RWPE2 (cell line): ENCODE measurements around the gene SEMA5A.

ENCODE experiments used
- ATAC-seq: fragments of 200-7000 bp; cut with Tn5 transposase; 3 replicates; pipeline ENCODE4 v1.9.1; 2021; ENCODE audit warnings: low read depth
- DNase-seq: peaks from one replicate; pipeline ENCODE4 v3.0.0-alpha.2; 2020; ENCODE audit warnings: low spot score
- H3K27ac ChIP-seq: fragments of 450-650 bp; 2 replicates; pipeline ENCODE4 v1.5.1; 2017; ENCODE audit warnings: mild to moderate bottlenecking; ENCODE audit not compliant: poor library complexity, severe bottlenecking
- H3K27me3 ChIP-seq: fragments of 250-450 bp; sonication (Bioruptor Pico); 2 replicates; pipeline ENCODE4 v1.5.1; 2021; ENCODE audit warnings: mild to moderate bottlenecking, moderate library complexity; ENCODE audit not compliant: insufficient read depth, poor library complexity, severe bottlenecking
- H3K36me3 ChIP-seq: fragments of 250-450 bp; sonication (Bioruptor Pico); 2 replicates; pipeline ENCODE4 v1.5.1; 2020; ENCODE audit warnings: low read depth, mild to moderate bottlenecking, moderate library complexity
- H3K4me1 ChIP-seq: fragments of 250-450 bp; sonication (Bioruptor Pico); 2 replicates; pipeline ENCODE4 v1.5.1; 2021; ENCODE audit warnings: mild to moderate bottlenecking, moderate library complexity; ENCODE audit not compliant: insufficient read depth, poor library complexity, severe bottlenecking
- H3K4me3 ChIP-seq: fragments of 250-450 bp; sonication (Bioruptor Pico); 2 replicates; pipeline ENCODE4 v1.5.1; 2021; ENCODE audit warnings: mild to moderate bottlenecking, moderate library complexity; ENCODE audit not compliant: severe bottlenecking
- H3K9me3 ChIP-seq: fragments of 250-450 bp; sonication (Bioruptor Pico); 2 replicates; pipeline ENCODE4 v1.5.1; 2021; ENCODE audit warnings: mild to moderate bottlenecking, moderate library complexity; ENCODE audit not compliant: severe bottlenecking
- CTCF ChIP-seq: fragments of 450-650 bp; IDR thresholded peaks from one replicate; pipeline ENCODE4 v1.5.1; 2017; ENCODE audit warnings: mild to moderate bottlenecking, moderate library complexity; ENCODE audit not compliant: poor library complexity, severe bottlenecking

The SEMA5A gene

GRCh38 chr5:9549941-9550340 is 4.1 kb upstream of the SEMA5A start:
- peaks cover 34% of the 10 kb centered on the region for H3K36me3 ChIP-seq
- no peak for DNase-seq
- H3K27me3 ChIP-seq: no peaks in the 10 kb centered on the region
- no peak for TF ChIP-seq CTCF
- H3K4me1 ChIP-seq: peaks cover 4% of the 10 kb centered on the region
- ATAC-seq: no peak
- no peak overlapping the region for H3K27ac ChIP-seq
- no peak overlapping the region for H3K4me3 ChIP-seq
- no peaks in the 10 kb centered on the region for H3K9me3 ChIP-seq

DNA sequence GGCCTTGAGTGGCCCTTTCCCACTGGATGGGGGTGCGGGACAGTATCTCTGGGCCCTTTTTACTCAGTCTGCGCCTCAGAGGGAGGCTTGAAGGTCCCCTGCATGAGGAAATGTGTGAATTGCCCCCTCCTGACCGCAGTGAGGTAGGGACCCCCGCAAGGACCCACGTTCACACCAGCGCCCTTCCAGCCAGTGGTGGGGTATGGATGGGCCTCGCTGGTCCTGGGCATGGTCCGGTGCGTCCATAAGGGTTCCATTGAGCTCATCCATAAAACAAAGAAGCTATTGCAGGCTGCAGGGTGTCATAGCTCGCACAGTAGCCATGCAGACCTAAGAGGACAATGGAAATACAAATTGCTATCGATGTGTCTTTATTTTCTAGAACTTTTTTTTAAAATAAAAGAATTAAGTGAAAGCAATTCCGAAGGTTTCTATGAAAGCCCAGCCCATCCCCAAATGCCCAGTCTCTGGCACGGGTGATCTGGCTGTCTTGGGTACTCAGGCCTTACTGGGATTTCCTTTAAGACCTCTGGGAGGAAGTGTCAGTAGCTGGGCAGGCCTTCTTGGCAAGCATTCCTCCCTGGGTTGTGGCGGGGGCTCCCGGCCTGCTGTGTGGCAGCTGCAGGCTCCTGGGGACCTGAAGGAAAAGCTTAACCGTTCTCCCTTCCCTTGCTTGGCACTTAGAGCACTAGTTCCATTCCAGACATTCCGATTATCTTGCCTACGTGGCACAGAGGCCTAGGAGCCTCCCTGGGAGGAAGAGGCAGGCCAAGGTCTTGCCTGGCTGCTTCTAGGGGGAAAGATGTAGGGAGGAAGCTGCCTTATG is 1.5 kb upstream of the SEMA5A start:
- Histone ChIP-seq H3K27me3 (no peaks in the 10 kb centered on the region), H3K4me3 (peak overlapping the region; percentile 59), H3K36me3 (peaks cover 34% of the 10 kb centered on the region), H3K27ac (peak overlapping the region; percentile 72), H3K9me3 (no peaks in the 10 kb centered on the region), H3K4me1 (peaks cover 4% of the 10 kb centered on the region)
- ATAC-seq (peak; percentile 19; the same call in 2 of the 3 replicates), DNase-seq (peak; percentile 71)
- TF ChIP-seq CTCF: no peak

DNA sequence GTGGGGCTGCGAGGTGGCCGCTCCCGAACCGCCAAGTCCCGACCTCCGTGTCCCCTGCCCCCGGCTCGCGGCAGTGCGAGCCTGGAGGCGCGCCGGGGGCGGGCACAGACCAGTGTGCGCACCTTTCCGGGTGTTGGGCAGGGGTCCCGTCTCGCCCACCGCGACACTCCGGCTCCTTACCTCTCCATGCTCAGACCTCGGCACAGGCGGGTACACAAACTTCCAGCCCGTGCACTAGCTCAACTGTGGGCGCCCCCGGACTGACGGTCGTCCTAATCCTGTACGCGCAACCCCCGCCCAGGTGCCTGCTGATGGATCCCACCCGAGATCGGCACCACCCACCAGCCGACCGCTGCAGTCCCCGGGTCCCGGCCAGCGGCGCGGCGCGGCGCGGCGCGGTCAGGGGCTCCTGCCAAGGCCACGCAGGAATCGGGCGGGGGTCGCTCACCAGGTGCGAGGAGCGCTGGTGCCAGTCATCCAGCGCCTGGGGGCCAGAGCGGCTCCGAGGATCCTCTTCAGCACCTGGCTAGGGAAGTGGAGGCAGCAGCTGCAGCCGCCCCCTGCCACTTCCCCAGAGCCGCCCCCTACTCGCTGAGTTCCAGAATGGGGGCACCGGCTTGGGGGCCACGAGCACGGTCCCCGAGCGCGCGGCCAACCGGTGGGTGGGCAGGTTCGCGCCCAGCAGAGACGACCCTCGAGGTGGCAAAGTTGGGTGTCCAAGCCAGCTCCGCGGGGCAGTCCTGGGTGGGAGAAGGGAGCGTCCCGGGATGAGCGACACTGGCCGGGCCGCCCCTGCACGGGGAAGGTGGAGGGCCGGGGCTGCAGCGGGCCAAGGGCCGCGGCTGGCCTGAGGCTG is 511 bp downstream of the SEMA5A start:
- H3K27ac ChIP-seq: no peak overlapping the region
- peak; percentile 8 for ATAC-seq
- peak; percentile 73 for DNase-seq

DNA sequence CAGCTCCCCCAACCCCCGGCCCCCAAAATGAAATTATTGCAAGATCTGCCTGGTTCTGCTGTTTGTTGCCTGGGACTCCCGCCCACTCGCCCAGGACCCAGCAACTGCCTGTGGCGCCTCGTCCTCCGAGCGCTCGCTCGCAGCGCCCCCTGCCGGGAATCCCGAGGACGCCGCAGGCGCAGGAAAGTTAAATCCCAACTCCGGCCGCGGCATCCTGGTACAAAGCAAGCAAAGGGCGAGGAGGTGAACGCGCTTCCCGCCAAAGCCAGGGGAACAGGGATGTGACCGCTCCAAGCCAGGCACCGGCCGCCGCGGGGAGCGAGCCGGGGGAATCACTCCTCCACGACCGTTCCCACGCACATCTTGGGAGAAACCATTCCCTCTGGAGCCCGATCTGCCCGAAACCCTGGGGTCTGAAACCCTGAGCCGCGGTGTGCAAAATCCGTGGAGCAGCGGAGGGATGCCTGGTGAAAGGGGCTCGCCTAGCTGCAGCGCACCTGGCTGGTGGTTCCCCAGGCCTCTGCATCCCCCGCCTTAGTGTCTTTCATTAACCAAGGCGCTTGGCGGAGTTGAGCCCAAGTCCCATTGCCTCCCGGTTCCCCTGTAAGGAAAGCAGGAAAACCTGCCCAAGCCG is 1.3 kb downstream of the SEMA5A start:
- H3K36me3 ChIP-seq: peaks cover 15% of the 10 kb centered on the region
- peak overlapping the region; percentile 59 for H3K4me3 ChIP-seq
- peak; percentile 99 for TF ChIP-seq CTCF
- no peaks in the 10 kb centered on the region for H3K9me3 ChIP-seq
- H3K27ac ChIP-seq: no peak overlapping the region
- H3K4me1 ChIP-seq: peaks cover 4% of the 10 kb centered on the region
- DNase-seq (peak; percentile 91), ATAC-seq (peak; percentile 56)
- no peaks in the 10 kb centered on the region for H3K27me3 ChIP-seq

More for the DNA sequence above, 511 bp downstream of the SEMA5A start:
- peak overlapping the region; percentile 59 for H3K4me3 ChIP-seq
- peaks cover 23% of the 10 kb centered on the region for H3K36me3 ChIP-seq
- H3K4me1 ChIP-seq: peaks cover 4% of the 10 kb centered on the region
- no peaks in the 10 kb centered on the region for H3K9me3 ChIP-seq
- H3K27me3 ChIP-seq: no peaks in the 10 kb centered on the region
- TF ChIP-seq CTCF: no peak
